Esophagus squamous epithelium (tissue), 5 donors: ENCODE measurements around the gene HELT. TPM values are rescaled to one million over a fixed set of nuclear protein-coding genes. Genes with fewer than 3 reads are reported as not detected.
"Not testable (repeated sequence)": the region's sequence is repeated elsewhere in the genome, so short reads cannot be mapped to it uniquely, and the experiment has no call there.

Experiments used
- DNase-seq: peaks from one replicate; lab custom pipeline; 2025; lab: John Stamatoyannopoulos, UW
- H3K27ac ChIP-seq, 4 donors: fragments of 200-600 bp; sonication (generic); one replicate each; pipeline ENCODE4 v1.5.1; 2016 to 2019; ENCODE audit warnings: mild to moderate bottlenecking in 1 of 4
- H3K27me3 ChIP-seq, 4 donors: fragments of 200-600 bp; sonication (generic); 1 replicate in 3 of 4; 2 replicates in 1 of 4; pipeline versions ENCODE4 v1.5.1 to v1.6.0; 2017 to 2021; ENCODE audit warnings: antibody characterized with exemption in 1 of 4
- H3K36me3 ChIP-seq, 3 donors: fragments of 200-600 bp; sonication (generic); one replicate each; pipeline ENCODE4 v1.5.1; 2016 to 2019
- H3K4me1 ChIP-seq, 3 donors: fragments of 200-600 bp; sonication (generic); one replicate each; pipeline ENCODE4 v1.5.1; 2017 to 2019
- H3K4me3 ChIP-seq, 4 donors: fragments of 200-600 bp; sonication (generic); 1 replicate in 3 of 4; 2 replicates in 1 of 4; pipeline ENCODE4 v1.5.1; 2016 to 2019; ENCODE audit warnings: mild to moderate bottlenecking in 2 of 4, moderate library complexity in 1 of 4
- H3K9me3 ChIP-seq, 3 donors: fragments of 200-600 bp; sonication (generic); one replicate each; pipeline ENCODE4 v1.5.1; 2016 to 2019
- POLR2A ChIP-seq, 4 donors: fragments of 450-650 bp; IDR thresholded peaks; one replicate each; pipeline ENCODE4 v1.6.1; 2017; ENCODE audit warnings: antibody characterized with exemption in 4 of 4, mild to moderate bottlenecking in 4 of 4, moderate library complexity in 3 of 4
- WGBS, 2 donors: methylation state at CpG; one replicate each; pipeline ENCODE4 v1.1.5; 2018; 5-methylcytosine and 5-hydroxymethylcytosine counted together
- intact Hi-C: fragments of 100-400 bp; cut with DNase I; formaldehyde crosslinking; loops from one replicate; pipeline ENCODE4 v1.15.0; 2022
- total RNA-seq, 4 donors: library from RNA; depleted of rRNA; stranded (reverse); fragments of >200 nt; gene quantifications; one replicate each; pipeline ENCODE4 v1.1.0, GENCODE V29; 2016
- TF ChIP-seq, protein P1 (sequence below), 6 experiments: fragments of 450-650 bp in 4 of 6; fragments of 200-600 bp in 2 of 6; sonication (generic) in 2 of 6; IDR thresholded peaks; one replicate each; pipeline ENCODE4 v1.5.1; 2016 to 2019; ENCODE audit warnings: antibody characterized with exemption in 6 of 6, mild to moderate bottlenecking in 4 of 6, moderate library complexity in 4 of 6
- donor health status: DM: yes; HTN: yes; CAD: no.

The HELT gene, protein sequence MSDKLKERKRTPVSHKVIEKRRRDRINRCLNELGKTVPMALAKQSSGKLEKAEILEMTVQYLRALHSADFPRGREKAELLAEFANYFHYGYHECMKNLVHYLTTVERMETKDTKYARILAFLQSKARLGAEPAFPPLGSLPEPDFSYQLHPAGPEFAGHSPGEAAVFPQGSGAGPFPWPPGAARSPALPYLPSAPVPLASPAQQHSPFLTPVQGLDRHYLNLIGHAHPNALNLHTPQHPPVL
- total RNA-seq, result not detected

DNA sequence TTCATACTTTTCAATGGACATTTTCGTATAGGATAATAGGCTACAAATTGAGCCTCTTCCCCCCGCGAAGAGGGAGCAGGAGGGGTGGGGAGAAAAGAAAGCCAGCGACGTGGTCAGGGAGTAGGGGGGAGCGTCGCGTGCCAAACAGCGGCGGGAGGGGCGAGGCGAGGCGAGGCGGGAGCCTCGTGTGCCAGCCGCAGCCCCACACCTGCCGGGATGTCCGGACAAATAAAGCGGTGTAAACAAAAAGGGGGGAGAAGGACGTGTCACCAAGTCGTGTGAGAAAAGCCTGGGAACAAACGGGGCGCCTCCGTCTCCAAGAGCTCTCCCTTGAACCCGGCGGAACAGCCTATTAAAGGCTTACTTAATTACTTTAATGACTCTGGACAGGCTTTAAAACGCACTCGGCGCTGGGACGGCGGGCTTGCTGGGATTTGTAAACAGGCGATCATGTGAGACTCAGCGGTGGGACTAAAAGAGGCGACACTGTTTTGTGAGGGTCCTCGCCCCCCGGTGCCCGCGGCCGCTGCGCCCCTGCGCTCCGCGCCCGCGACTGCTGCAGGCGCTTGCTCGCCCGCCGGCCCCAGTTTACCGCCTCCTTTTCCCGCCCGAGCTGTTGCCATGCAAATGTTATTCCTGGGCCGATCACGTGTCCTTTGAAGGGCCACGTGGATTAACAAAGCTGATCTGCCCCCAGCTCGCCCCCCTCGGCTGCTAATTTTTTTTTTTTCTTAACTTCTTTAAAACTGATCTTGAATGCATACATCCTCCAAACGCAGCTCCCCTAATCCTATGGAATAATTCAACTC is at the start of gene HELT:
Gene HELT (plus strand): TSS at position 527 of the 809 bp plus-strand sequence. CDS start 439 bp downstream, outside the sequence.
- no peak for DNase-seq
- intact Hi-C loops, result no loop called here
- peak within 1 kb of the TSS in 1 of 4 donors; percentile 25 for H3K4me3 ChIP-seq
- peaks cover 19 to 57% (median 31%) of the 10 kb centered on the region in 3 donors for H3K4me1 ChIP-seq
- H3K27ac ChIP-seq, result no peak within 1 kb of the TSS
- TF ChIP-seq POLR2A (IDR thresholded peaks at IDR 0.05), result no peak
- TF ChIP-seq, protein P1, sequence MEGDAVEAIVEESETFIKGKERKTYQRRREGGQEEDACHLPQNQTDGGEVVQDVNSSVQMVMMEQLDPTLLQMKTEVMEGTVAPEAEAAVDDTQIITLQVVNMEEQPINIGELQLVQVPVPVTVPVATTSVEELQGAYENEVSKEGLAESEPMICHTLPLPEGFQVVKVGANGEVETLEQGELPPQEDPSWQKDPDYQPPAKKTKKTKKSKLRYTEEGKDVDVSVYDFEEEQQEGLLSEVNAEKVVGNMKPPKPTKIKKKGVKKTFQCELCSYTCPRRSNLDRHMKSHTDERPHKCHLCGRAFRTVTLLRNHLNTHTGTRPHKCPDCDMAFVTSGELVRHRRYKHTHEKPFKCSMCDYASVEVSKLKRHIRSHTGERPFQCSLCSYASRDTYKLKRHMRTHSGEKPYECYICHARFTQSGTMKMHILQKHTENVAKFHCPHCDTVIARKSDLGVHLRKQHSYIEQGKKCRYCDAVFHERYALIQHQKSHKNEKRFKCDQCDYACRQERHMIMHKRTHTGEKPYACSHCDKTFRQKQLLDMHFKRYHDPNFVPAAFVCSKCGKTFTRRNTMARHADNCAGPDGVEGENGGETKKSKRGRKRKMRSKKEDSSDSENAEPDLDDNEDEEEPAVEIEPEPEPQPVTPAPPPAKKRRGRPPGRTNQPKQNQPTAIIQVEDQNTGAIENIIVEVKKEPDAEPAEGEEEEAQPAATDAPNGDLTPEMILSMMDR (IDR thresholded peaks at IDR 0.05), result no peak
- peaks cover 21 to 100% (median 33%) of the 10 kb centered on the region in 4 donors for H3K27me3 ChIP-seq
- H3K9me3 ChIP-seq, result no peaks in the 10 kb centered on the region
- WGBS, 2 donors, result 0 to 4% methylated on average over 36 to 49 of the region's 58 CpGs
- H3K36me3 ChIP-seq, result no peaks in the 10 kb centered on the region

DNA sequence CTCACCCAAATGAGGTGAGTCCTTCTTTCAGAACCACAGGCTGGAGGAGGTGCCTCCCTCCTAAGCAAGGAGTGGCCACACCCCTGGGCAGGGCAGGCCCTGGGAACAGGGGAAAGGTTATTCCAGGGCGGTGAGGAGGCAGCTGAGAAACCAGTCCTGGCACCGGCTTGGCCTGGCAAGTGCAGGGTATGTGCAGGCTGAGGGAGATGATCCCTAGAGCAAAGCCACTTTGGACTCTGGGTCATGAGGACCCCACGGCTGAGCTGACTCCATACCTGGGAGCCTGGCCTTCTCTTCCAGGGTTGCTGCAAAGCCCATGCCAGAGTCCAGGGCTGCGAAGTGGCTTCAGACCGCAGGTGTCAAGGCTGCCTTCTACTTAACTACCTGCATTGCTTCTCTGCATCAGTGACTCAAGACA is 49.5 kb upstream of the HELT start:
- WGBS, 2 donors, result 94% methylated on average over 2 of the region's 5 CpGs; no CpG with 5 or more reads in 1 of the 2 donors
- peak overlapping the region; percentile 47 to 80 (median 62) for H3K27ac ChIP-seq
- no peak for DNase-seq
- H3K36me3 ChIP-seq, result no peaks in the 10 kb centered on the region
- no peak for TF ChIP-seq POLR2A (IDR thresholded peaks at IDR 0.05)
- TF ChIP-seq, protein P1 (IDR thresholded peaks at IDR 0.05), result no peak
- intact Hi-C loops, result no loop called here
- H3K9me3 ChIP-seq, result peaks cover 0 to 4% (median 0%) of the 10 kb centered on the region in 3 donors
- H3K4me1 ChIP-seq, result peaks cover 7 to 21% (median 11%) of the 10 kb centered on the region in 3 donors
- H3K27me3 ChIP-seq, result no peaks in the 10 kb centered on the region
- no peak overlapping the region for H3K4me3 ChIP-seq

DNA sequence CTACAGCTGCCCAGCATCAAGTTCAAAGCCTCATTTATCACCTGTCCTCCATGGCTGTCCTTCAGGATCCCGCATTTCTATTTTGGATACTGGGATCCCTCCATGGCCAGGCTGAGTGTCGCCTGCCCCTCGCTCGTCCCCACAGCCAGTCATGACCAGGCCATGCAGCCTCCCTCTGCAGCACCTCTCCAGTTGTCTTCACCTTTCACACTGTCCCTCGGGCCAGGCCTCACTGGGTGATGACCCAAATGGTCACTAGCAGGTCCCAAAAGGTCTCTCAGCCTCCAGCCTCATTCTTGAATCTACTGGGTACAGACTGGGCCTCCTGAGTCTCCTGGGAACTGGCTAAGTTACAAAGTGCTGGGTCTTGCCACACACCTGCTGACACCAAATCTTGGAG is 48.7 kb upstream of the HELT start:
- Histone ChIP-seq H3K4me3 (no peak overlapping the region), H3K27ac (peak overlapping the region in 2 of 4 donors; percentile 63 to 80), H3K36me3 (no peaks in the 10 kb centered on the region), H3K9me3 (peaks cover 0 to 4% (median 0%) of the 10 kb centered on the region in 3 donors), H3K4me1 (peaks cover 7 to 21% (median 11%) of the 10 kb centered on the region in 3 donors), H3K27me3 (no peaks in the 10 kb centered on the region)
- 97 to 98% methylated on average over 4 to 5 of the region's 5 CpGs for WGBS, 2 donors
- no peak for DNase-seq
- intact Hi-C loops, result no loop called here
- TF ChIP-seq, protein P1 (IDR thresholded peaks at IDR 0.05), result no peak
- no peak for TF ChIP-seq POLR2A (IDR thresholded peaks at IDR 0.05)

DNA sequence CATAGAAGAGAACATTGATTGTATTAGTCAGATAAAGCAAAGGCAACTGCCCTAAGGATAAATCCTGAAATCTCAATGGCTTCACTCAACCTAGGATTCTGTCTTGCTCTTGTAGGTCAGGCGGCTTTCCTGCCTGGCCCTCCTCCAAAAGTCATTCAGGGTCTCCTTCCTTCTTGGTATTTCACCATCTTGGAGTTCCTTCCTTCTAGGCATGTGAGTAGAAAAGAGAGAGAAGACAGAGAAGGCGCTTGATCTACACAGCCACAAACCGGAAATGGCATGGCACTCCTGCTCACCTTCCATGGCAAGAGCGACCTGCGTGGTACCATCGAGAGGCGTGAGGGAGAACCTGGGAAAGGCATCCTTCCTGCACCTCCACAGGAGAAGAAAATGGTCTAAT is 45.3 kb upstream of the HELT start:
- intact Hi-C loops, result no loop called here
- 76 to 88% methylated on average over 5 to 6 of the region's 7 CpGs for WGBS, 2 donors

DNA sequence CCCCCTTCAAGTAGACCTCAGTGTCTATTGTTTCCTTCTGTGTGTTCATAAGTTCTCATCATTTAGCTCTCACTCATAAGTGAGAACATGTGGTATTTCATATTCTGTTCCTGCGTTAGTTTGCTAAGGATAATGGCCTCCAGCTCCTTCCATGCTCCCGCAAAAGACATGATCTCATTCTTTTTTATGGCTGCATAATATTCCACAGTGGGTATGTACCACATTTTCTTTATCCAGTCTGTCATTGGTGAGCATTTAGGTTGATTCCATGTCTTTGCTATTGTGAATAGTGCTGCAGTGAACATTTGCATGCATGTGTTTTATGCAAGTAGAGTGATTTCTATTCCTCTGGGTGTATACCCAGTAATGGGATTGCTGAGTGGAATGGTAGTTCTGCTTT is 41.9 kb upstream of the HELT start:
- H3K4me1 ChIP-seq, DNase-seq, H3K4me3 ChIP-seq, H3K36me3 ChIP-seq, H3K9me3 ChIP-seq, intact Hi-C loops, H3K27ac ChIP-seq: not testable (repeated sequence)
- 93 to 100% methylated on average over 2 of the region's 2 CpGs for WGBS, 2 donors
- peaks cover 0 to 13% (median 0%) of the 10 kb centered on the region in 4 donors for H3K27me3 ChIP-seq

More for the DNA sequence above, 45.3 kb upstream of the HELT start:
- Histone ChIP-seq H3K4me3 (no peak overlapping the region), H3K36me3 (no peaks in the 10 kb centered on the region), H3K9me3 (peaks cover 0 to 4% (median 0%) of the 10 kb centered on the region in 3 donors), H3K27ac (no peak overlapping the region), H3K4me1 (peaks cover 7 to 21% (median 11%) of the 10 kb centered on the region in 3 donors), H3K27me3 (no peaks in the 10 kb centered on the region)
- DNase-seq, result no peak
- TF ChIP-seq, protein P1 (IDR thresholded peaks at IDR 0.05), result no peak
- TF ChIP-seq POLR2A (IDR thresholded peaks at IDR 0.05), result no peak
